Ovary (tissue), 3 donors: ENCODE results near the gene KCTD16.

Experiments used
- EP300 ChIP-seq: sonication (generic); formaldehyde crosslinking; IDR thresholded peaks from one replicate; pipeline ENCODE4 v1.6.1; 2017; ENCODE audit warnings: antibody characterized with exemption
- POLR2A ChIP-seq: fragments of 450-650 bp; IDR thresholded peaks from one replicate; pipeline ENCODE4 v1.6.1; 2017; ENCODE audit warnings: antibody characterized with exemption, mild to moderate bottlenecking, moderate library complexity
- TF ChIP-seq, protein P1 (sequence below), 3 donors: fragments of 450-650 bp in 2 of 3; fragments of 200-600 bp in 1 of 3; IDR thresholded peaks; one replicate each; pipeline versions ENCODE4 v1.5.1 to v1.8.0; 2016 to 2022; ENCODE audit warnings: antibody characterized with exemption in 3 of 3, mild to moderate bottlenecking in 1 of 3
- donor health status: DM: no; HTN: no; CAD: no.

DNA sequence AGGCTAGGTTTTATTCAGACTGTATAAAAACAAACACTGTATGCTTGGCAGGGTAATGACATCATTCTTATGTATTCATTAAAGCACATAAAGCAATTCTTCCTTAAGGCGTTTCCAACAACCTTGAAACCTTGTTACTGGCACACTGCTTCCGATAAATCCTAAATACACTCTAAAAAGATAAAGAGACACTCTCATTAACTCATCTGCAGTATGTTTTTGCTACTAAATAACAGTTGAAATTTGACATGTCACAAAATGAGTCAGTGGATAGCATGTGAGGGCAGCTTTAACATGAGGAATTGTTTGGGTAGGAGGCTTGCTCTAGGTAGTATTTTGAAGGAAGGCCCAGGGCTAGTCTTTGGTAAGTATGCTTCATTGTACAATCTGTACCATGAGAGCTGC lies 13.9 kb upstream of the KCTD16 start:
- TF ChIP-seq, protein P1, sequence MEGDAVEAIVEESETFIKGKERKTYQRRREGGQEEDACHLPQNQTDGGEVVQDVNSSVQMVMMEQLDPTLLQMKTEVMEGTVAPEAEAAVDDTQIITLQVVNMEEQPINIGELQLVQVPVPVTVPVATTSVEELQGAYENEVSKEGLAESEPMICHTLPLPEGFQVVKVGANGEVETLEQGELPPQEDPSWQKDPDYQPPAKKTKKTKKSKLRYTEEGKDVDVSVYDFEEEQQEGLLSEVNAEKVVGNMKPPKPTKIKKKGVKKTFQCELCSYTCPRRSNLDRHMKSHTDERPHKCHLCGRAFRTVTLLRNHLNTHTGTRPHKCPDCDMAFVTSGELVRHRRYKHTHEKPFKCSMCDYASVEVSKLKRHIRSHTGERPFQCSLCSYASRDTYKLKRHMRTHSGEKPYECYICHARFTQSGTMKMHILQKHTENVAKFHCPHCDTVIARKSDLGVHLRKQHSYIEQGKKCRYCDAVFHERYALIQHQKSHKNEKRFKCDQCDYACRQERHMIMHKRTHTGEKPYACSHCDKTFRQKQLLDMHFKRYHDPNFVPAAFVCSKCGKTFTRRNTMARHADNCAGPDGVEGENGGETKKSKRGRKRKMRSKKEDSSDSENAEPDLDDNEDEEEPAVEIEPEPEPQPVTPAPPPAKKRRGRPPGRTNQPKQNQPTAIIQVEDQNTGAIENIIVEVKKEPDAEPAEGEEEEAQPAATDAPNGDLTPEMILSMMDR (IDR thresholded peaks at IDR 0.05), result no peak
- no peak for TF ChIP-seq POLR2A
- no peak for TF ChIP-seq EP300
